Camera-type eye (tissue), 1 donor: ENCODE results near the gene SCN11A. TPM values are rescaled to one million over a fixed set of nuclear protein-coding genes. Genes with fewer than 3 reads are reported as not detected.

Experiments
- total RNA-seq: library from RNA; depleted of rRNA; stranded (reverse); fragments of >200 nt; gene quantifications from one replicate; pipeline ENCODE4 v1.2.3, GENCODE V29; 2014

The SCN11A gene
- 1.4 TPM for total RNA-seq

GRCh38 chr3:39051649-39052561 is at the start of gene SCN11A, which contains the start of gene WDR48:
TSS of gene SCN11A (minus strand) at chr3:39051944. CDS start at chr3:38950362, 101,582 bp downstream.
TSS of gene WDR48 (plus strand) at chr3:39052016. CDS start at chr3:39052026, 10 bp downstream.

Other genes with a start within 250 kb of the SCN11A start
- not detected for gene SCN10A, start 235.7 kb downstream of the SCN11A start, total RNA-seq
- 83.5 TPM for gene WDR48, start 72 bp upstream of the SCN11A start, total RNA-seq
- 51.3 TPM for gene GORASP1, start 55.7 kb upstream of the SCN11A start, total RNA-seq
- gene TTC21A, start 55.7 kb upstream of the SCN11A start, total RNA-seq: 9.6 TPM
- gene CSRNP1, start 101.6 kb upstream of the SCN11A start, total RNA-seq: 15.0 TPM
- 4.5 TPM for gene XIRP1, start 140.7 kb upstream of the SCN11A start, total RNA-seq
- 1.8 TPM for gene CX3CR1, start 228.1 kb upstream of the SCN11A start, total RNA-seq